ENCODE measurements around the gene ASMTL.

ASMTL gene

GRCh38 chrX:1395646-1396216 lies 57.0 kb downstream of the ASMTL start:
- H3K4me1 ChIP-seq (ENCODE audit: insufficient read depth, low read length): peaks cover 21% of the 10 kb centered on the region
- H3K27ac ChIP-seq (ENCODE audit: low read depth, low read length): no peak overlapping the region
- no peak overlapping the region for H3K4me3 ChIP-seq (ENCODE audit: low read depth in 1 of 2, low read length in 2 of 2)
- H3K27me3 ChIP-seq (ENCODE audit: control insufficient read depth in 1 of 2, insufficient read depth in 2 of 2, low read length in 2 of 2): no peaks in the 10 kb centered on the region
- no peaks in the 10 kb centered on the region for H3K9me3 ChIP-seq (ENCODE audit: low read length)
- peaks cover 2% of the 10 kb centered on the region for H3K36me3 ChIP-seq (ENCODE audit: insufficient read depth, low read length)
- no peak overlapping the region for H3K9ac ChIP-seq (ENCODE audit: low read length)

GRCh38 chrX:1394731-1395501 lies 57.8 kb downstream of the ASMTL start:
- H3K9ac ChIP-seq (ENCODE audit: low read length): no peak overlapping the region
- H3K27ac ChIP-seq (ENCODE audit: low read depth, low read length): no peak overlapping the region
- no peaks in the 10 kb centered on the region for H3K27me3 ChIP-seq (ENCODE audit: control insufficient read depth in 1 of 2, insufficient read depth in 2 of 2, low read length in 2 of 2)
- H3K9me3 ChIP-seq (ENCODE audit: low read length): no peaks in the 10 kb centered on the region
- peaks cover 29% of the 10 kb centered on the region for H3K4me1 ChIP-seq (ENCODE audit: insufficient read depth, low read length)
- no peak overlapping the region for H3K4me3 ChIP-seq (ENCODE audit: low read depth in 1 of 2, low read length in 2 of 2)
- H3K36me3 ChIP-seq (ENCODE audit: insufficient read depth, low read length): peaks cover 10% of the 10 kb centered on the region

DNA sequence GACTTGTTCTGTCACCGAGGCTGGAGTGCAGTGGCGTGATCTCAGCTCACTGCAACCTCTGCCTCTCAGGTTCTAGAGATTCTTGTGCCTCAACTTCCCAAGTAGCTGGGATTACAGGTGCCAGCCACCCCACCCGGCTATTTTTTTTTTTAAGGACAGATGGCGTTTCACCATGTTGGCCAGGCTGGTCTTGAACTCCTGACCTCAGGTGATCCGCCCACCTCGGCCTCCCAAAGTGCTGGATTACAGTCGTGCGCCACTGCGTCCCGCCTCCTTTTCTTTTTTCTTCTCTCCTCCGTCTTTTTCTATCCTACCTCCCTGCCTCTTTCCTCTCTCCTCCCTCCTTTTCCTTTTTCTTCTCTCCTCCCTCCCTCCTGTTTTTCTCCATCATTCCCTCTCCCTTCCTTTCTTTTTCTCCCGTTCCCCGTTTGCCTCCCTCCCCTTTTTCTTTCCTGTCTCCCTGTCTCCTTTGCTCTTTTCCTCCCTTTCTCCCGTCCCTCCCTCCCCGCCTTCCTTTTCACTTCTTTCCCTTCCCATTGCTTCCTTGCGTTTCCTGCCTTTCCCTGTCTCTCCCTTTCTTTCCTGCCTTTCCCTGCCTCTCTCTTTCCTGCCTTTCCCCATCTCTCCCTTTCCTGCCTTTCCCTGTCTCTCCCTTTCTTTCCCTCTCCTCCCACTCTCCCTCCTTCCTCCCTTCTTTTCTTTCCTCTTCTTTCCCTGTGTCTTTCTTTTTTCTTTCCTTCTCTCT lies 58.7 kb downstream of the ASMTL start:
- Histone ChIP-seq H3K4me3 (ENCODE audit: low read depth in 1 of 2, low read length in 2 of 2) (peak overlapping the region in 1 of 2 donors; percentile 72), H3K9me3 (ENCODE audit: low read length) (no peaks in the 10 kb centered on the region), H3K27ac (ENCODE audit: low read depth, low read length) (no peak overlapping the region), H3K36me3 (ENCODE audit: insufficient read depth, low read length) (peaks cover 19% of the 10 kb centered on the region), H3K27me3 (ENCODE audit: control insufficient read depth in 1 of 2, insufficient read depth in 2 of 2, low read length in 2 of 2) (no peaks in the 10 kb centered on the region), H3K9ac (ENCODE audit: low read length) (no peak overlapping the region), H3K4me1 (ENCODE audit: insufficient read depth, low read length) (peaks cover 38% of the 10 kb centered on the region)

DNA sequence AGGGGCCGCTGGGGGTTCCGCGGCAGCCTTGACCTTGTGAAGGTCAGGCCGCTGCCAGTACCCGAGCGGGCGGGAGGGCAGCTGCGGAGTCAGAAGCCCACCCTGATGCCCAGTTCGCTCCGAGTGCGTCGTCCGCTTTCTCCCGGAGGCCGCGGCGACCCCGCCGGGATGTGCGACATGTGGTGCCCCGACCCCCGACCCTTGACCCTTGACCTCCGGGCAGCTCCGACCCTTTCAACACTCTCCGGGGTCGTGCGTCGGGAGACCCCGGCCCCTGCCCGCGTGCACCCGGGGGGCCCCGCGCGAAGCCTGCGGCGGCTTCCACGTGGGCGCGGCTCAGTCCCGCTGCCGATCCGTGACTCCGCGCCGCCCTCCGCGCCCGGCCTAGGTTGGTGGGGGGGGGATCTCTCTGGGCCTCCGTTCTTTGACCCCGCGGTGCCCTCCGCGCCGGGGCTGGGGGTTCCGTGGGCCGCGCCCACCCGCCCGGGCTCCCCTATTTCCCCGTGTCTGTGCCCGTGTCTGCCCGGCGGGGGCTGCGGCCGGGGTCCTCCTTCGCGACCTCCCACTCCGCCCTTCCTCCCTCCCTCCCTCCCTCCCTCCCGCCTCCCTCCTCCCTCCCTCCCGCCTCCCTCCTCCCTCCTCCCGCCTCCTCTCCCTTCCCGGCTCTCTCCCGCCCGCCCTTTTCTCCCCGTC lies 60.2 kb downstream of the ASMTL start:
- H3K4me1 ChIP-seq (ENCODE audit: insufficient read depth, low read length): peaks cover 47% of the 10 kb centered on the region
- H3K27ac ChIP-seq (ENCODE audit: low read depth, low read length): peak overlapping the region; percentile 95
- H3K4me3 ChIP-seq (ENCODE audit: low read depth in 1 of 2, low read length in 2 of 2): peak overlapping the region; percentile 72 to 74
- H3K9ac ChIP-seq (ENCODE audit: low read length): peak overlapping the region; percentile 8
- no peaks in the 10 kb centered on the region for H3K9me3 ChIP-seq (ENCODE audit: low read length)
- H3K36me3 ChIP-seq (ENCODE audit: insufficient read depth, low read length): peaks cover 34% of the 10 kb centered on the region
- H3K27me3 ChIP-seq (ENCODE audit: control insufficient read depth in 1 of 2, insufficient read depth in 2 of 2, low read length in 2 of 2): no peaks in the 10 kb centered on the region

DNA sequence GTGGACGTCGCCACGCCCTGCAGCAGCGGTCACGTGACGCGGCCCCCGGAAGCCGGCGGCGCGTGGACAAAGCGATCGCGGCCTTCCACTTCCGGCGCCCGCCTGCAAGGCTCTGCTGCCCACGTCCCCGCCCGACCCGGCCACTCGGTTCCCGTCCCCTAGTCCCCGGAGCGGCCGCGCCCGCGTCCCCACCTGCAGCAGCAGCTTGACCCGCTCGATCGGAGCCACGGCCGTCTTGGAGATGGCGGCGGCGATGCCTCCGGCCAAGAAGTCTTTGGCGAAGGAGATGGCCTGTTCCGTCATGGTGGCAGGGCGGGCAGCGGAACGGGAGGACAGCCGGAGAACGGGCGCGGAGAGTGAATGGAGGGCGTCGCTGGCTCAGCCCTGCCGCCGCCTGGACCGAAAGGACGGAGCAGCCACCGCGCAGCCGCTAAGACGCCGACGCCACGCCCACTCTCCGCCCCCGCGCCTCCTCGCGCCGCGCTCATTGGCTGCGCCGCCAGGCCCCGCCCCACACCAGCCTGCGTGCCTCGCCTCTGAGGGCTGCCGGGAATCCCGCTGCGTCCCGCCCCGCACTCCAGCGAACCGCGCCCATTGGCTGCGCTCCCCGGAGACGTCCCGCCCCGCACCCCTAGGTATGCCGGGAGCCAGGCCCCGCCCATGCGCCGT lies 60.9 kb downstream of the ASMTL start, which contains the start of gene SLC25A6:
SLC25A6 (minus strand) TSS at position 407 of the 669 bp plus-strand sequence; CDS start at position 303, 104 bp downstream.
- H3K4me3 ChIP-seq (ENCODE audit: low read depth in 1 of 2, low read length in 2 of 2): peak within 1 kb of the TSS; percentile 100
- H3K27ac ChIP-seq (ENCODE audit: low read depth, low read length): peak within 1 kb of the TSS; percentile 100
- H3K9me3 ChIP-seq (ENCODE audit: low read length): no peaks in the 10 kb centered on the region
- peaks cover 47% of the 10 kb centered on the region for H3K4me1 ChIP-seq (ENCODE audit: insufficient read depth, low read length)
- H3K9ac ChIP-seq (ENCODE audit: low read length): peak within 1 kb of the TSS; percentile 79
- peaks cover 41% of the 10 kb centered on the region for H3K36me3 ChIP-seq (ENCODE audit: insufficient read depth, low read length)
- H3K27me3 ChIP-seq (ENCODE audit: control insufficient read depth in 1 of 2, insufficient read depth in 2 of 2, low read length in 2 of 2): no peaks in the 10 kb centered on the region

- Histone ChIP-seq H3K4me3 (ENCODE audit: low read depth in 1 of 2, low read length in 2 of 2) (peak overlapping the region; percentile 100), H3K9ac (ENCODE audit: low read length) (peak overlapping the region; percentile 79), H3K36me3 (ENCODE audit: insufficient read depth, low read length) (peaks cover 46% of the 10 kb centered on the region), H3K4me1 (ENCODE audit: insufficient read depth, low read length) (peaks cover 47% of the 10 kb centered on the region), H3K9me3 (ENCODE audit: low read length) (no peaks in the 10 kb centered on the region), H3K27ac (ENCODE audit: low read depth, low read length) (peak overlapping the region; percentile 100), H3K27me3 (ENCODE audit: control insufficient read depth in 1 of 2, insufficient read depth in 2 of 2, low read length in 2 of 2) (no peaks in the 10 kb centered on the region)
Observed at GRCh38 chrX:1391370-1391706, 61.4 kb downstream of the ASMTL start.

- Histone ChIP-seq H3K4me3 (ENCODE audit: low read depth in 1 of 2, low read length in 2 of 2) (peak overlapping the region; percentile 100), H3K9ac (ENCODE audit: low read length) (peak overlapping the region; percentile 79), H3K27ac (ENCODE audit: low read depth, low read length) (peak overlapping the region; percentile 100), H3K36me3 (ENCODE audit: insufficient read depth, low read length) (peaks cover 51% of the 10 kb centered on the region), H3K27me3 (ENCODE audit: control insufficient read depth in 1 of 2, insufficient read depth in 2 of 2, low read length in 2 of 2) (no peaks in the 10 kb centered on the region), H3K4me1 (ENCODE audit: insufficient read depth, low read length) (peaks cover 47% of the 10 kb centered on the region), H3K9me3 (ENCODE audit: low read length) (no peaks in the 10 kb centered on the region)
Observed at GRCh38 chrX:1390621-1391369, 61.9 kb downstream of the ASMTL start.

GRCh38 chrX:1389993-1390285 lies 62.8 kb downstream of the ASMTL start:
- H3K9ac ChIP-seq (ENCODE audit: low read length): no peak overlapping the region
- no peaks in the 10 kb centered on the region for H3K9me3 ChIP-seq (ENCODE audit: low read length)
- H3K4me1 ChIP-seq (ENCODE audit: insufficient read depth, low read length): peaks cover 47% of the 10 kb centered on the region
- H3K4me3 ChIP-seq (ENCODE audit: low read depth in 1 of 2, low read length in 2 of 2): no peak overlapping the region
- H3K27me3 ChIP-seq (ENCODE audit: control insufficient read depth in 1 of 2, insufficient read depth in 2 of 2, low read length in 2 of 2): no peaks in the 10 kb centered on the region
- no peak overlapping the region for H3K27ac ChIP-seq (ENCODE audit: low read depth, low read length)
- peaks cover 60% of the 10 kb centered on the region for H3K36me3 ChIP-seq (ENCODE audit: insufficient read depth, low read length)

GRCh38 chrX:1389181-1389992 lies 63.3 kb downstream of the ASMTL start:
- H3K36me3 ChIP-seq (ENCODE audit: insufficient read depth, low read length): peaks cover 64% of the 10 kb centered on the region
- no peak overlapping the region for H3K9ac ChIP-seq (ENCODE audit: low read length)
- no peaks in the 10 kb centered on the region for H3K9me3 ChIP-seq (ENCODE audit: low read length)
- peaks cover 43% of the 10 kb centered on the region for H3K4me1 ChIP-seq (ENCODE audit: insufficient read depth, low read length)
- H3K4me3 ChIP-seq (ENCODE audit: low read depth in 1 of 2, low read length in 2 of 2): no peak overlapping the region
- no peaks in the 10 kb centered on the region for H3K27me3 ChIP-seq (ENCODE audit: control insufficient read depth in 1 of 2, insufficient read depth in 2 of 2, low read length in 2 of 2)
- H3K27ac ChIP-seq (ENCODE audit: low read depth, low read length): no peak overlapping the region

DNA sequence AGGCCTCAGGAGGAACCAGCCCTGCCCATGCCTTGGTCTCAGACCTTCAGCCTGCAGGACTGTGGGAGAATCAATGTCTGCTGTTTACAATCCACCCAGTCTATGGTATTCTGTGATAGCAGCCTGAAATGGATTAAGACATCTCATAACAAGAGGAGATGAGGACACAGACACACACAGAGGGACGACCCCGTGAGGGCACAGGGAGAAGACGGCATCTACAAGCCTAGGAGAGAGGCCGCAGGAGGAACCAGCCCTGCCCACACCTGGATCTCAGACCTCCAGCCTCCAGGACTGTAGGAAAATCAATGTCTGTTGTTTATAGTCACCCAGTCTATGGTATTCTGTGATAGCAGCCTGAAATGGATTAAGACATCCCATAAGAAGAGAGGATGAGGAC lies 64.1 kb downstream of the ASMTL start:
- no peak overlapping the region for H3K9ac ChIP-seq (ENCODE audit: low read length)
- no peaks in the 10 kb centered on the region for H3K27me3 ChIP-seq (ENCODE audit: control insufficient read depth in 1 of 2, insufficient read depth in 2 of 2, low read length in 2 of 2)
- no peak overlapping the region for H3K27ac ChIP-seq (ENCODE audit: low read depth, low read length)
- peaks cover 68% of the 10 kb centered on the region for H3K36me3 ChIP-seq (ENCODE audit: insufficient read depth, low read length)
- H3K4me3 ChIP-seq (ENCODE audit: low read depth in 1 of 2, low read length in 2 of 2): no peak overlapping the region
- H3K4me1 ChIP-seq (ENCODE audit: insufficient read depth, low read length): peaks cover 37% of the 10 kb centered on the region
- no peaks in the 10 kb centered on the region for H3K9me3 ChIP-seq (ENCODE audit: low read length)
